GM19023 (cell line): ENCODE results near the gene OR52H1.
"Not testable (repeated sequence)": the region's sequence is repeated elsewhere in the genome, so short reads cannot be mapped to it uniquely, and the experiment has no call there.

Experiments used
- ATAC-seq: cut with Tn5 transposase; IDR thresholded peaks from one replicate; pipeline ENCODE4 v1.9.1; 2021; ENCODE audit warnings: mild to moderate bottlenecking, moderate library complexity; ENCODE audit not compliant: unreplicated experiment

The OR52H1 gene

DNA sequence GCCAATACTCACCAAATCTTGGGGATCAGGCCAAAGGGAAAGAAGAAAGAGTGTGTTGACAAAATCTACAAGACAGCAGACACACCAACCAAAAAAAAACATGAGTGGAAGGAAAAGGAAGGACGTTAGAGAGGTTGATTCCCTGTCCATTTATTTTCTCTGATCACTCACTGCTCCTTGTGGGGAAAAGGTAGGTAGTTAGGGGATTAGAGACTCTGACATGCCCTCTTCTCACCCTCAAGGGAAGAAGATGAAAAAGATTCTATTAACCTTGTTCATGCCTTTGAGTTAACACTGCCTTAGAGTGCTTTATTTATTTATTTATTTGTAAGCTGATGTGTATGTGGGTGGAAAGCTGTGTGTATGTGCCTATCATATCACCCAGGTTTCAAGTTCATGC is at the start of gene OR52H1:
TSS of gene OR52H1 (minus strand) at position 101 of the 400 bp plus-strand sequence. CDS start 3,035 bp downstream, outside the sequence.
- no peak for ATAC-seq

DNA sequence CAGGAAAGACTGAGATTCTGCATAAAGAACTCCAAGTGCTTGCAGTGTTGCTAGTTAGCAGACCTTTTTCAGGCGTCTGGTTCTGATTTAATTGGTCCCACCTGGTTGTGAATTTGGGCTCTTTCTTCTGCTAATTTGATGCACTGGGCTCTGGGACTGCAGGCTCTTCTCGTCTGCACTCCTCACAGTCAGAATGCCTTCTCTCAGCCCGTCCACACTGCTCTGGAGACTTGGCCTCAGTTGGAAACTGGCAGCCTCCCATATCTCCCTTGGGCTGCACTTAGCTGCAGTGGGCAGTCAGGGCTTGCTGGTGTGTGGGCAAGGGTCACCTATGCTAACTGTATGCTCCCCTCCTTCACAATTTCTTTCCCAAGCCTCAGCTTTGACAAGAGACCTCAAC is 49.6 kb upstream of the OR52H1 start:
- ATAC-seq: no peak

DNA sequence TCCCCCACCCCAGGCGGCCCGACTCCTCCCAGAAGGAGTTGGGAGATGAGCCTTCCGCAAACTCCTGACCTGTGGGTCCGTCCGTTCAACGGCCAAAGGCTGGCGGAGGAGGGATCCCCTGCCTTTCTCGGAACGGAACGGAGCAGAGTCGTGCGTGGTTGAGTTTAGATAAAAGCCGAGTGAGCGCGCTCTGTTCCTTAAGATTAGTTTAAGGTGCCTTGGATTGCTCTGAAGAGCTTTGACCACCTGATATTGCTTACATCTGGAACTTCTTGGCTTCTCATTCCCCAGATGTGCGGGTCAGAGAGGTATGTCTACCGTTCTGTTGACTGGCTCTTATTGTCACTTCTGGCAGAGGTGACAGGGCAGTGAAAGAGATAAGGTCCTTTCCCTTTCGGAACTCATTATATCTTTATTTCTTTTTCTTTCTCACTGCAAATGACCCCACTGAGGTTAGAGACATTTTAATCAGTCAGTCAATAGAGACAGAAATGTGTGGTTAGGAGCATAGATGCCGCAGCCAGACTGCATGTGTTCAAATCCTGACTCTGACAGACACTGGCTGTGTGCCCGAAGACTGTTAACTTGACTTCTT is 48.4 kb upstream of the OR52H1 start, which contains the start of gene TRIM6:
TSS of gene TRIM6 (plus strand) at position 31 of the 595 bp plus-strand sequence. CDS start at position 292, 261 bp downstream.
- peak; percentile 50 for ATAC-seq

DNA sequence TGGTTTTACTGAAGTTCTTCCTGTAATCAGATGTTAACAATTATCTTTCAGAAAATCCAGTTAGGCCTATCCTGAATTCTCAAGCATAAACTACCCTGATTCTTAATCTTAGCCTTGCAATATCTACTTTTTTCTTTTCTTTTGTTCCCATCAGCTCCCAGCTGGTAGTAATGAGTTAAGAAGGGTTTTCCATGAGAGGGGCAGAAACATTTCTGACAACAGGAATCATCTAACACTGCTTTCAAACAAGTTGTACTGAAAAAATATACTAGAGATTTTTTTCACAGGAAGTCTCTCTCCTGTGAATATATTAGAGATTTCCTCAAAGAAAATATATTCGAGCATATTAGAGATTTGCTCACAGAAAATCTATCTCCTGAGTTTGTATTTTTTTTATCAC is 44.8 kb upstream of the OR52H1 start:
- ATAC-seq: no peak

DNA sequence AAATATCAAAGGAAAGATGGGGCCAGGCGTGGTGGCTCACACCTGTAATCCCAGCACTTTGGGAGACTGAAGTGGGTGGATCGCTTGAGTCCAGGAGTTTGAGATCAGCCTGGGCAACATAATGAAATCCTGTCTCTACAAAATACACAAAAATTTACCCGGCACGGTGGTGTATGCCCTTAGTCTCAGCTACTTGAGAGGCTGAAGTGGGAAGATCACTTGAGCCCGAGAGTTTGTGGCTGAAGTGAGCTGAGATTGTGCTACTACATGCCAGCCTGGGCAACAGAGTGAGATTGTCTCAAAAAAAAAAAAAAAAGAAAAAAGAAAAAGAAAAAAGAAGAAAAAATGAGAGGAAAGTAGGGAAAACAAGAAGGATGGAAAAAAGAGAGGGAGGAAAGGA is 44.3 kb upstream of the OR52H1 start:
- ATAC-seq: no peak

DNA sequence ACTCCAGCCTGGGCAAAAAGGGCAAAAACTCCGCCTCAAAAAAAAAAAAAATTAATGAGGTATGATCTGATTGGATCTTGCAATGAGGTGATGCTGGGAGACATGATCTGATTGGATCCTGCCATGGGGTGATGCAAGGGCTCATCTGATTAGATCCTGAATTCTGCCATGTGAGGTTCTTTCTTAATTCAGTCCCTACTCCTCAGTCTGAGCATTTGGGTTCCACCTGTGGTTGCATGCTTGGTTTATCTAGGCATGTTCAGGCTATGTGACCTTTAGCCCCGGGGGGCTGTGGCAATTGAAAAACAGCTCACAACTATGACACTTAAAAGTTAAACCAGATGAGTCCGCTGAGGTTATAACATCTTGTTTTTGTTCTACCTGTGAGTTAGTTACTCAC is 43.3 kb upstream of the OR52H1 start:
- no peak for ATAC-seq

DNA sequence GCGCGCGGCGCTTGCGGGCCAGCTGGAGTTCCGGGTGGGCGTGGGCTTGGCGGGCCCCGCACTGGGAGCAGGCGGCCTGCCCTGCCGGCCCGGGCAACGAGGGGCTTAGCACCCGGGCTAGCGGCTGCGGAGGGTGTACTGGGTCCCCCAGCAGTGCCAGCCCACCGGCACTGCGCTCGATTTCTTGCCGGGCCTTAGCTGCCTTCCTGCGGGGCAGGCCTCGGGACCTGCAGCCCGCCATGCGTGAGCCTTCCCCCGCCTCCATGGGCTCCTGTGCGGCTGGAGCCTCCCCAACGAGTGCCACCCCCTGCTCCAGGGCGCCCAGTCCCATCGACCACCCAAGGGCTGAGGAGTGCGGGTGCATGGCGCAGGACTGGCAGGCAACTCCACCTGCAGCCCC is 41.6 kb upstream of the OR52H1 start:
- not testable (repeated sequence) for ATAC-seq

DNA sequence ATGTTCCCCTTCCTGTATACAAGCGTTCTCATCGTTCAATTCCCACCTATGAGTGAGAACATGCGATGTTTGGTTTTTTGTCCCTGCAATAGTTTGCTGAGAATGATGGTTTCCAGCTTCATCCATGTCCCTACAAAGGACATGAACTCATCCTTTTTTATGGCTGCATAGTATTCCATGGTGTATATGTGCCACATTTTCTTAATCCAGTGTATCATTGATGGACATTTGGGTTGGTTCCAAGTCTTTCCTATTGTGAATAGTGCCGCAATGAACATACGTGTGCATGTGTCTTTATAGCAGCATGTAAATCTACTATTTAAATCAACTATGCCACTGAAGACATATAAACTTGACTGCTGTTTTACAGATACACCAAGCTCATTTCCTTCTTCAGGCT is 36.1 kb upstream of the OR52H1 start:
- ATAC-seq: not testable (repeated sequence)

DNA sequence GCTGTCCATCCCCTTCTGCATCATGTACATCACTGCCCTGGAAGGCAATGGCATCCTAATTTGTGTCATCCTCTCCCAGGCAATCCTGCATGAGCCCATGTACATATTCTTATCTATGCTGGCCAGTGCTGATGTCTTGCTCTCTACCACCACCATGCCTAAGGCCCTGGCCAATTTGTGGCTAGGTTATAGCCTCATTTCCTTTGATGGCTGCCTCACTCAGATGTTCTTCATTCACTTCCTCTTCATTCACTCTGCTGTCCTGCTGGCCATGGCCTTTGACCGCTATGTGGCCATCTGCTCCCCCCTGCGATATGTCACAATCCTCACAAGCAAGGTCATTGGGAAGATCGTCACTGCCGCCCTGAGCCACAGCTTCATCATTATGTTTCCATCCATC is 32.7 kb upstream of the OR52H1 start:
- ATAC-seq: no peak

DNA sequence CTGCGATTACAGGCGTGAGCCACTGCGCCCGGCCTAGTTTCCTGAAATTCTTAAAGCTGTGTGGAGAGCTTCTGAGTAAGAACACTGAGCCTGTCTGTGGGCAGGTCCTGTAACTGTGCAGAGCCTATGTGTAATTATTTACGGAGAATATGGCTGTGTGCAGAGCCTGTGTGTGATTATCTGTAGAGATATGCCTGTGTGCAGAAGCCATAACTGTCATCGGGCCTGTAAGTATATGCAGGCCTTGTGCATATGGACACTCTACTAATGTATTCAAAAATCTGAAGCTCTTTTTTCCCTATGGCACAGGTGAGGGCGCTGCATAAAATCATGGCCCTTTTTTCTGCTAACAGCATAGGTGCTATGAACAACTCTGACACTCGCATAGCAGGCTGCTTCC is 32.2 kb upstream of the OR52H1 start, which contains the start of gene OR52B6:
TSS of gene OR52B6 (plus strand) at position 301 of the 400 bp plus-strand sequence. CDS start at position 301, 0 bp downstream.
- ATAC-seq: no peak

DNA sequence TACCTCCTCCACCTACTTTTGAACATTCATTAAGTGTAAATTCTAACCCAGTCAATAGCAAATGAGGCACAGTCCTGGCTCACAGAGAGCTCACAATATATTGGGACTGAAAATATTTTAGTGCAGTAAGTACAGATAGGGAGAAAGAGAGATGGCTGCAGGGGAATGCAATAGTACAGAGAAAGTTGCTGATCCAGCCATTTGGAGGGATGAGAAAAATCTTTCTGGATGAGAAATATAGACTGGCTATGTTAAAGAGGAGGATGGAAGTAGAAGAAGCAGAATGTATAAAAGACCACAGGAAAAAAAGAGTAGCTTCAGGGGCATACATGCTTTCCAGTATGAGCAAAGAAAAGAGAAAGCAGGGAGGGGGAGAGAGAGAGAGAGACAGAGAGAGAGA is 28.8 kb upstream of the OR52H1 start:
- ATAC-seq: no peak

DNA sequence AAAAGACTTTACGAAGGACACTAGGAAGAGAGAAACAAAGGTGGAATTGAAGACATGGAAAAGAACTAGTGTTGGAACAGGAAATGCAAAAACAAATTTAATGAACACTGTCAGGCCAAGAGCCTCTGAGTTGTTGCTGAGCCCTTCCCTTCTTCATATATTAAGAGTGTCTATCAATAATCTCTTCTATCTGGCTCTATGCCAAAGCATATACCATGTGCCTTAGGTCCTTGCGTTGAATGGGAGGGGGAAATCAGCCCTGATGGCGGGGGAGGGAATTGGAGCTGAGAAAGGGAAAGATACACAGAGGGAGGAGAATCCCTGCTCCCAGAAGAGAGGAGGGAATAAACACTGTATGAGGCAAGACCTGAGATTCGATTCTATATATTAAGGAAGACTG is 26.8 kb upstream of the OR52H1 start:
- ATAC-seq: no peak

DNA sequence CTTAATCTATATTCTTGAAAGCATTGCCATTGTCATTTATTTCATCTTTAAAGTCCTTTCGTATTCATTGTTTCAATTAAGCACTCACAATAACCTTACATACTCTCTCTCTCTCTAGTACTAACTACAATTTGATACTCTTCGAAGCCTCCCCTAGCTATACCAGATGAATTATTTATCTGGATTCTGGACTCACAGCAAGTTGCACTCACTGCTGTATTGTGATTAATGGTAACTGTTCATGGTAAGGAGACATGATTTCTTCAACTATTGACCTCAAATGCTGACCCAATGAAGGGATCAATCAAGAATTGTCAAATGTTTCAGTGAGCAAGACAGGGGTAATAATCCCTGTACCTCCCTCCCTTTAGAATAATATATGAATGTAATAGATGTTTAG is 26.3 kb upstream of the OR52H1 start:
- no peak for ATAC-seq

DNA sequence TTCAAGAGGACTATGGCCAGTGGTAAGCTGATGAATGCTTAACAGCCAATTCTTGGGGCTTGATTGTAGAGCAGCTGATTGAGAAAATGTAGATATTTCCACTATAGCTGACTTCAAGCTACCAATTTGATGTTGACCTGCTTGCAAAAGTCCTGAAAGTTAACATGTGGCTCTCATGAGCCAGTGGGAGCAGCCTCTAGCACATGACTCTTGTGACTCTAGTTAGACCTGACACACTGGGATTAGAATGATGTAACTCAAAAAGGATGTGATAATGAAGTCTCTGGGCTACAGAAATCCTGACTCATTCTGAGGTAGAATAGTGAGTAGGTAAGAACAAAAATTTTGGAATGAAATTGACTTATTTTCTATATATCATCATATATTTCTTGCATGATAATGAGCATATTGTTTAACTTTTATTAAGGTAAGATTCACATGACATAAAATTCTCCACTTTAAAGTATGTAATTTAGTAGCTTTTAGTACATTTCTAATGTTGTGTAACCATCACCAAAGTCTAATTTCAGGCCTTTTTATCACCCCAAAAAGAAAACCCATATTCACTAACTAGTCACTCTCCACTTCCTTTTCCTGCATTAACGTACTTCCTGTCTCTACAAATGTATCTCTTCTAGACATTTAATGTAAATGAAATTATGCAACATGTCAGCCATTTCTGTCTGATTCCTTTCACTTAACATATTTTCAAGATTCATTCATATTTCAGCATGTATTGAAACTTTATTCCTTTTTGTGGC is 16.1 kb upstream of the OR52H1 start:
- ATAC-seq: no peak

DNA sequence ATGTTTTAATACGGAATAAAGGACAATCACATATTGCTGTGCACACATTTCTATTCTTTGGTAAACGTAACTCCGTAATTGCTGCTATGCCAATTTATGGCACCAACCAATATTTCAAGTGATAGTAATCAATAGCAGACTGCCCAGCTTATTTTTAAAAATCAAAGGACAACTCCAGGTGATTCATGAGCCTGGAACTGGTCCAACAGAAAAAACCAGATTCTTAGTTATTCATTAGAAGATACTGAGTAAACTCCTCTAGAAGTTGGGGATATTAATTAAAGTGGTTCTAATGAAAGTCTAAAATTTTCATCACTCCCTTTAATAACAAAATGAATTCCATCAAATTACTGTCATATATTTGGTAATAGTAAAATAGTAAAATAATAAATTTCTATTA is 9.4 kb upstream of the OR52H1 start:
- no peak for ATAC-seq

DNA sequence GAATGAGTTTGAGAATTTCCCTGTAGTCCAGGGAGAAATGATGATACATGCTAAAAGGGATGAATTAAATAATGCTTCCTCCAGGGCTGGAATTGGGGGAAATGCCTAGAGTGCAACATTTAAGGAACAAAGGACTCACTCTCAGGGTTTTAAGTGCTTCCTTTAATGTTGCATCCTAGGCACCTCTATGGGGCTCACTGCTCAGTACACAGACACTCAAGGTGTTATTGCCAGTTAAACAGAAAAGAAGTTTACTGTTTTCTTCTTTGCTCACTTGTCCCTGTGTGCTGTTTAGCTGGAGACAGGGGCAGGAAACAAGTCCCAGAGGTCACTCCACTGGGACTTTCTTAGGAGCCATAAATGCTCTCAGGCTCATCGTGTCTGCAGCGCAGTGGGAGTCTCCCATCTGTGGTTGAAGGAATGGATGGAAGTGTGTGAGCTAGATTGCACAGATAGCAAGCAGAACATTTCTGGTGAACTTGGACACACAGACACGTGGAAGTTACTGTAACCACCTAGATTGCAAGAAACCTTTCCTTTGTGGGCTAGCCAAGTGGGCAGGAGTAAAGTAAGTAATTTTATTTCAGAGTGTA is 8.4 kb upstream of the OR52H1 start:
- no peak for ATAC-seq

DNA sequence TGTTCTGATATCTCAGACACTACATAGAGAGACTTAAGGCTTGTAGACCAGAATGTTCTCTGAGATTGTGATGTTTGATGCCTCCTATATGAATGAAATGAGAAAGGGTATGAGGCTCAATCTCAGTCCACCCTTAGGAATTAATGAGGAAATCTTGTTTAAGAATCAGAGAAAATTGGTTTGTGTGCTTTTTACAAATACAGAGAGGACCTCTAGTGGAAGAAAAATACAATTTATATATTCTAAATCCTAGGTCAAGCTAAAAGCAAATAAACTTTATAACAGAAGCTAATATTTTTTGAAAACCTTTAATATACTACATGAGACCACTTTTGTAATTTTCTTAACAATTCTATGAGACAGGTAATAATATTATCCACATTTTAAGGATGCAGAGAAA is 5.0 kb upstream of the OR52H1 start:
- no peak for ATAC-seq

DNA sequence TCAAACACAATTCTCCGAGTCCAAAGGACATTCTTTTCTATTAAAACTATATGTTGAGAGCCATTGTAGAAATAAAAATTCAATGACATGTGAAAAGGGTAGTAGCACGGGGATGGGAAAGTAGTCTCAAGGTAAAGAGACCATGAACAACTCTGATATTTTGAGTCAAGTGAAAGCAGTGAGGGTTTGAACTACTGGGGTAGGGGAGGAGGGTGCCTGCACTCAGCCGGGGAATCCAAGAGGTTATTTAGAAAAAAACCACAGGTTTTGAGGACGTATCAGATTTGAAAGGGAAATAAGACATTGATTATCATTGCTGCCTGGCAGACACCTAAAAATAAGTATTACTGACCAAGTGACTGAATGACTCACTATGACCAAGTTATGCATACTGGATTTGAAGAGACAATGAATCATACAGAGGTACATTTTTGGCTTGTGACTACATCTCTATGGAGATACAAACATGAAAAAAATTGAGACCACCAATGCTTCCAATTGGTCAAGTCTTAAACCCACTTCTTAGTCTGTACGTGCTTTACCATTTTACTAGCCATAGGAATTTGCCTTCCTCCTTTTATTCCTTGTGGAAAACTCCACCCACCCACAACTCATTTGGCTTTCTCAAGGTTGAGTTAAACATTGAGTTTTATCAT is 2.2 kb upstream of the OR52H1 start:
- peak; percentile 75 for ATAC-seq

DNA sequence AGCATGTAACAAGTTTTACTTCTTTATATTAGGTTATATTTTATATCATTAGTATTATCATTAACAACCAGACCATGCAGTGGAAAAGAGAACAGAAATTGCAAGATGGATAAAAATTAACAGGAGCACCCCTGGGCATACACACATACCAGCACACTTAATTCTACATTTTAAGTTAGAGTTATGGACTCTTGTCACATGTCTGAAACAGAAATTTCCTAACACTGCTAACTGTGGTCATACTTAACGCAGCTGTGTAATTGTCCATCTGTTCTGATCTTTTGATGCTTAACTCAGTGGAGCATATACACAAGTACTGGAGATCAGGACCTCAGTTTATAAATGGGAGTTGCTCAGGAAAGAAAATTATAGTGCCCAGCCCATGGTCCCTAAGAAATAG is 358 bp downstream of the OR52H1 start:
- no peak for ATAC-seq

DNA sequence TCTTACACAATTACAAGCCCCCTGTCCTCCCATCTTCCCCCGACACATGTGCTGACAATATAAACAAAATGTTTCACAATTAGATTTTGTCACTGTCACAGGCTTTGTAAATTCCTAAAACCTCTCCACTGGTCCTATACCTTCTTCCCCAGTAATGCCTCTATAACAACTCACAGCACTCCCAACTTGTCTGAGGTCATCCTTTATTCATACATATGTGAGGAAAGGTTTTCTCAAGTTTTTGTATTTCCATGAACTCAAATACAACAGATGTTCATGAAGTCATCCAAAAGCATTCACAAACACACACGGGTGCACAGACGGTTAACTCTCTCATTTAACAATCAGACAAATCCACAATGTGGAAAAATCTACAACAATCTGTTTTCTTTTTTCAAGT is 1.9 kb downstream of the OR52H1 start:
- no peak for ATAC-seq

DNA sequence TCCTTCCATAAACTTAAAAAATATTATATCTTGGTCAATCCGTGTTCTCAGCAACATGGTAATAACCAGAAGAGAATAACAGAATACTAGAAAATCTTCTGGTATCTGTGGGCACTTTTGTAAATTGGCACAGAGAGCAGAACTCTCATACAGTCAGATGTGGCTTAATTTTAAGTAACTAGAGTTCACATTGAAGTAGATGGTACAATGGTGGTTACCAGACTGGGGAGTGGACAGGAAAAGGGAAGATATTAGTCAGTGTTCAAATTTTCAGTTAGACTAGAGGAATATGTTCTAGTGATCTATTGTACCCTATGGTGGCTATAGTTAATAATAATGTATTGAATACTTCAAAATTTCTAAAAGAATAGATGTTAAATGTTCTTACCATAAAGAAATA is 6.9 kb downstream of the OR52H1 start:
- ATAC-seq: no peak

DNA sequence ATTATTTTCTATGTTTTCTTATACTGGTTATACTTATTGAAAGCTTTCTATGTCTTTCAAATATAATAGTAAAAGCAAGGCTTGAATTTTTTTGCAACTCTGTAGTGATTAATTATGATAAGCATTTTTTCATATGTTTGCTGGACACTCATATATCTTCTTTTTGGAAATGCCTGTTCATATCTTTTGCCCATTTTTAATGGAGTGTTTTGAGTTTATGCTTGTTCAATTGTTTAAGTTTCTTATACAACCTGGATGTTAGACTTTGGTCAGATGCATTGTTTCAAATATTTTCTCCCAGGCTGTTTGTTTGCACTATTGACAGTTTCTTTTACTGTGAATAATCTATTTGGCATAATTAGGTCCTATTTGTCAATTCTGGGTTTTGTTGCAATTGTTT is 11.9 kb downstream of the OR52H1 start:
- no peak for ATAC-seq
